Activated CD4-positive, alpha-beta T cell treated with anti-CD3 and anti-CD28 coated beads for 36 hours (primary cell): ENCODE measurements around the gene SDSL. TPM values are rescaled to one million over a fixed set of nuclear protein-coding genes. Genes with fewer than 3 reads are reported as not detected.

Source experiments
- ATAC-seq: fragments of 200-7000 bp; cut with Tn5 transposase; one replicate; pipeline ENCODE4 v1.10.0; 2021; ENCODE audit warnings: mild to moderate bottlenecking, moderate library complexity
- CTCF ChIA-PET: fragments of 350-600 bp; sonication (Branson Sonifier 250); formaldehyde crosslinking; loops from one replicate; lab custom pipeline; 2021; ENCODE audit warnings: antibody characterized with exemption; lab: Charles Lee
- POLR2A ChIA-PET: fragments of 350-600 bp; sonication (Branson Sonifier 250); formaldehyde crosslinking; loops from one replicate; lab custom pipeline; 2021; ENCODE audit warnings: antibody characterized with exemption, inconsistent platforms; lab: Charles Lee
- DNase-seq: peaks from one replicate; pipeline ENCODE4 v3.0.0-alpha.2; 2020
- H3K27ac Mint-ChIP-seq: one replicate; pipeline ENCODE4 v1.8.0; 2021; ENCODE audit warnings: mixed read lengths
- H3K27me3 Mint-ChIP-seq: one replicate; pipeline ENCODE4 v1.8.0; 2021; ENCODE audit warnings: mixed read lengths
- H3K36me3 Mint-ChIP-seq: one replicate; pipeline ENCODE4 v1.8.0; 2021; ENCODE audit warnings: low read depth, mixed read lengths
- H3K4me1 Mint-ChIP-seq: one replicate; pipeline ENCODE4 v1.8.0; 2021; ENCODE audit warnings: mixed read lengths
- H3K4me3 Mint-ChIP-seq: one replicate; pipeline ENCODE4 v1.8.0; 2021; ENCODE audit warnings: mild to moderate bottlenecking, moderate library complexity, mixed read lengths
- H3K9me3 Mint-ChIP-seq: one replicate; pipeline ENCODE4 v1.8.0; 2021; ENCODE audit warnings: low read depth, mixed read lengths
- intact Hi-C, 2 experiments: fragments of 100-400 bp; cut with DNase I in 1 of 2; cut with micrococcal nuclease in 1 of 2; formaldehyde crosslinking; loops; one replicate each; pipeline versions ENCODE4 v1.14.2 to v1.15.1; 2022 to 2024; cut with DNase I, micrococcal nuclease
- total RNA-seq, 2 experiments: library from RNA; stranded (reverse); gene quantifications; one replicate each; pipeline ENCODE4 v1.2.3, GENCODE V29; 2021

The SDSL gene
- total RNA-seq, 2 experiments from 2014 or later = 1.5 to 3.9 TPM

GRCh38 chr12:113408756-113409298 lies 13.4 kb upstream of the SDSL start:
- no peaks in the 10 kb centered on the region for H3K9me3 Mint-ChIP-seq
- H3K27me3 Mint-ChIP-seq = peaks cover 7% of the 10 kb centered on the region
- no peak overlapping the region for H3K4me3 Mint-ChIP-seq
- intact Hi-C loops = no loop called here
- POLR2A ChIA-PET = no interaction called here
- CTCF ChIA-PET = no interaction called here
- H3K27ac Mint-ChIP-seq = no peak overlapping the region
- no peaks in the 10 kb centered on the region for H3K36me3 Mint-ChIP-seq
- no peak for DNase-seq
- ATAC-seq = no peak
- H3K4me1 Mint-ChIP-seq = no peaks in the 10 kb centered on the region

GRCh38 chr12:113409462-113410124 lies 12.6 kb upstream of the SDSL start:
- ChIA-PET CTCF (interaction anchor here (0.7 kb wide), 1 partner anchor 16 kb away, joined by 3 read pairs; no protein-coding TSS in a partner anchor), POLR2A (no interaction called here)
- no peak overlapping the region for H3K4me3 Mint-ChIP-seq
- peaks cover 7% of the 10 kb centered on the region for H3K27me3 Mint-ChIP-seq
- H3K4me1 Mint-ChIP-seq = no peaks in the 10 kb centered on the region
- no peaks in the 10 kb centered on the region for H3K9me3 Mint-ChIP-seq
- H3K27ac Mint-ChIP-seq = no peak overlapping the region
- DNase-seq = no peak
- ATAC-seq = no peak
- intact Hi-C loops = no loop called here
- H3K36me3 Mint-ChIP-seq = no peaks in the 10 kb centered on the region

GRCh38 chr12:113413488-113413939 lies 8.7 kb upstream of the SDSL start:
- H3K9me3 Mint-ChIP-seq = no peaks in the 10 kb centered on the region
- H3K27me3 Mint-ChIP-seq = peaks cover 7% of the 10 kb centered on the region
- no peak for DNase-seq
- H3K27ac Mint-ChIP-seq = no peak overlapping the region
- H3K36me3 Mint-ChIP-seq = no peaks in the 10 kb centered on the region
- intact Hi-C loops = no loop called here
- ATAC-seq = no peak
- ChIA-PET CTCF (interaction anchor here (1.0 to 1.2 kb wide), 2 partner anchors 12 to 28 kb away, joined by 4 to 5 read pairs; no protein-coding TSS in a partner anchor), POLR2A (interaction anchor here (0.7 kb wide), 1 partner anchor 43 kb away, joined by 3 read pairs; no protein-coding TSS in a partner anchor)
- H3K4me1 Mint-ChIP-seq = no peaks in the 10 kb centered on the region
- H3K4me3 Mint-ChIP-seq = no peak overlapping the region

GRCh38 chr12:113414519-113415038 lies 7.6 kb upstream of the SDSL start:
- DNase-seq (no peak), ATAC-seq (no peak)
- no peak overlapping the region for H3K4me3 Mint-ChIP-seq
- ChIA-PET CTCF (interaction anchor here (1.2 kb wide), 1 partner anchor 11 kb away, joined by 5 read pairs; no protein-coding TSS in a partner anchor), POLR2A (no interaction called here)
- no peaks in the 10 kb centered on the region for H3K36me3 Mint-ChIP-seq
- intact Hi-C loops = no loop called here
- H3K4me1 Mint-ChIP-seq = no peaks in the 10 kb centered on the region
- H3K27me3 Mint-ChIP-seq = peaks cover 5% of the 10 kb centered on the region
- H3K9me3 Mint-ChIP-seq = no peaks in the 10 kb centered on the region
- H3K27ac Mint-ChIP-seq = no peak overlapping the region

- CTCF ChIA-PET = no interaction called here
- DNase-seq (no peak), ATAC-seq (no peak)
- H3K4me1 Mint-ChIP-seq = no peaks in the 10 kb centered on the region
- POLR2A ChIA-PET = no interaction called here
- H3K27ac Mint-ChIP-seq = no peak overlapping the region
- H3K27me3 Mint-ChIP-seq = peaks cover 3% of the 10 kb centered on the region
- no peak overlapping the region for H3K4me3 Mint-ChIP-seq
- H3K36me3 Mint-ChIP-seq = no peaks in the 10 kb centered on the region
- intact Hi-C loops = no loop called here
- no peaks in the 10 kb centered on the region for H3K9me3 Mint-ChIP-seq
These were observed 6.0 kb upstream of the SDSL start for GRCh38 chr12:113416091-113416754.

GRCh38 chr12:113418213-113418879 lies 3.8 kb upstream of the SDSL start:
- DNase-seq (no peak), ATAC-seq (no peak)
- Mint-ChIP-seq H3K4me1 (peaks cover 11% of the 10 kb centered on the region), H3K27me3 (peaks cover 3% of the 10 kb centered on the region), H3K4me3 (no peak overlapping the region), H3K36me3 (no peaks in the 10 kb centered on the region), H3K27ac (no peak overlapping the region), H3K9me3 (no peaks in the 10 kb centered on the region)
- CTCF ChIA-PET = no interaction called here
- POLR2A ChIA-PET = no interaction called here
- intact Hi-C loops = no loop called here

GRCh38 chr12:113420996-113421595 lies 1.1 kb upstream of the SDSL start:
- ChIA-PET POLR2A (no interaction called here), CTCF (no interaction called here)
- Mint-ChIP-seq H3K27me3 (no peaks in the 10 kb centered on the region), H3K27ac (no peak overlapping the region), H3K36me3 (no peaks in the 10 kb centered on the region), H3K4me1 (peaks cover 11% of the 10 kb centered on the region), H3K4me3 (no peak overlapping the region), H3K9me3 (no peaks in the 10 kb centered on the region)
- intact Hi-C loops = no loop called here
- ATAC-seq (no peak), DNase-seq (no peak)

GRCh38 chr12:113422886-113423669 lies 898 bp downstream of the SDSL start:
- ChIA-PET POLR2A (interaction anchor here (0.6 kb wide), 1 partner anchor 64 kb away, joined by 3 read pairs; the partner anchor contains the start of gene PLBD2), CTCF (no interaction called here)
- Mint-ChIP-seq H3K27me3 (no peaks in the 10 kb centered on the region), H3K9me3 (no peaks in the 10 kb centered on the region), H3K27ac (no peak overlapping the region), H3K36me3 (no peaks in the 10 kb centered on the region), H3K4me3 (peak overlapping the region; percentile 83), H3K4me1 (peaks cover 11% of the 10 kb centered on the region)
- DNase-seq = no peak
- intact Hi-C loops = loop anchor here in 1 of 2 experiments (1.0 kb wide), 4 partner anchors 65 to 375 kb away; partner anchors contain the start of genes DDX54, PLBD2, RITA1 and SLC8B1
- ATAC-seq = no peak

GRCh38 chr12:113424456-113424855 lies 2.3 kb downstream of the SDSL start:
- ATAC-seq = no peak
- Mint-ChIP-seq H3K9me3 (no peaks in the 10 kb centered on the region), H3K36me3 (no peaks in the 10 kb centered on the region), H3K4me1 (peaks cover 11% of the 10 kb centered on the region), H3K4me3 (no peak overlapping the region), H3K27ac (no peak overlapping the region), H3K27me3 (no peaks in the 10 kb centered on the region)
- POLR2A ChIA-PET = no interaction called here
- intact Hi-C loops = no loop called here
- CTCF ChIA-PET = interaction anchor here (1.4 to 2.0 kb wide), 2 partner anchors 19 to 89 kb away, joined by 4 to 6 read pairs; partner anchors contain the start of gene SLC8B1
- no peak for DNase-seq
